ENCODE data around the gene NEURL3. TPM values are rescaled to one million over a fixed set of nuclear protein-coding genes. Genes with fewer than 3 reads are reported as not detected.
A peak's percentile ranks its signal among the peaks of the same experiment; 100 is the strongest.

The NEURL3 gene
- total RNA-seq, 1 donor from 2014 or later, result not detected

GRCh38 chr2:96530474-96531357, 25.6 kb upstream of the NEURL3 start:
- intact Hi-C loops (cut with DNase I), result no loop called here
- no peak for DNase-seq (ENCODE audit: low spot score)

GRCh38 chr2:96530144-96530430, 24.9 kb upstream of the NEURL3 start:
- no peak for DNase-seq (ENCODE audit: low spot score)
- intact Hi-C loops (cut with DNase I), result no loop called here

GRCh38 chr2:96529376-96530143, 24.4 kb upstream of the NEURL3 start:
- DNase-seq (ENCODE audit: low spot score), result no peak
- intact Hi-C loops (cut with DNase I), result no loop called here

- DNase-seq (ENCODE audit: low spot score), result no peak
- intact Hi-C loops (cut with DNase I), result no loop called here
These were observed 23.7 kb upstream of the NEURL3 start for GRCh38 chr2:96528700-96529375.

GRCh38 chr2:96528006-96528699, 23.0 kb upstream of the NEURL3 start:
- DNase-seq (ENCODE audit: low spot score), result peak; percentile 84
- intact Hi-C loops (cut with DNase I), result no loop called here

GRCh38 chr2:96527286-96528005, 22.3 kb upstream of the NEURL3 start:
- intact Hi-C loops (cut with DNase I), result no loop called here
- DNase-seq (ENCODE audit: low spot score), result no peak

- intact Hi-C loops (cut with DNase I), result no loop called here
- DNase-seq (ENCODE audit: low spot score), result no peak
These were observed 21.6 kb upstream of the NEURL3 start for GRCh38 chr2:96526615-96527285.

- no peak for DNase-seq (ENCODE audit: low spot score)
- intact Hi-C loops (cut with DNase I), result no loop called here
These were observed 21.0 kb upstream of the NEURL3 start for GRCh38 chr2:96526101-96526591.

- intact Hi-C loops (cut with DNase I), result no loop called here
- DNase-seq (ENCODE audit: low spot score), result no peak
These were observed 20.0 kb upstream of the NEURL3 start for GRCh38 chr2:96525211-96525507.

- intact Hi-C loops (cut with DNase I), result no loop called here
- no peak for DNase-seq (ENCODE audit: low spot score)
These were observed 19.5 kb upstream of the NEURL3 start for GRCh38 chr2:96524482-96525210.

GRCh38 chr2:96523659-96524481, 18.7 kb upstream of the NEURL3 start:
- intact Hi-C loops (cut with DNase I), result no loop called here
- DNase-seq (ENCODE audit: low spot score), result no peak

- no peak for DNase-seq (ENCODE audit: low spot score)
- intact Hi-C loops (cut with DNase I), result no loop called here
These were observed 17.4 kb upstream of the NEURL3 start for GRCh38 chr2:96522304-96523203.

- intact Hi-C loops (cut with DNase I), result no loop called here
- DNase-seq (ENCODE audit: low spot score), result no peak
These were observed 16.1 kb upstream of the NEURL3 start for GRCh38 chr2:96521219-96521618.

- intact Hi-C loops (cut with DNase I), result no loop called here
These were observed 15.5 kb upstream of the NEURL3 start for GRCh38 chr2:96520697-96521096.

GRCh38 chr2:96520231-96520630, 15.1 kb upstream of the NEURL3 start:
- intact Hi-C loops (cut with DNase I), result no loop called here
- DNase-seq (ENCODE audit: low spot score), result peak; percentile 5

More at GRCh38 chr2:96520697-96521096, 15.5 kb upstream of the NEURL3 start:
- DNase-seq (ENCODE audit: low spot score), result no peak

GRCh38 chr2:96517079-96517478, 11.9 kb upstream of the NEURL3 start:
- intact Hi-C loops (cut with DNase I), result no loop called here
- no peak for DNase-seq (ENCODE audit: low spot score)
